COR-L47 (cell line): ENCODE results near the gene OAT.

Experiments
- DNase-seq: peaks from one replicate; lab custom pipeline; 2025; lab: John Stamatoyannopoulos, UW

Gene OAT

DNA sequence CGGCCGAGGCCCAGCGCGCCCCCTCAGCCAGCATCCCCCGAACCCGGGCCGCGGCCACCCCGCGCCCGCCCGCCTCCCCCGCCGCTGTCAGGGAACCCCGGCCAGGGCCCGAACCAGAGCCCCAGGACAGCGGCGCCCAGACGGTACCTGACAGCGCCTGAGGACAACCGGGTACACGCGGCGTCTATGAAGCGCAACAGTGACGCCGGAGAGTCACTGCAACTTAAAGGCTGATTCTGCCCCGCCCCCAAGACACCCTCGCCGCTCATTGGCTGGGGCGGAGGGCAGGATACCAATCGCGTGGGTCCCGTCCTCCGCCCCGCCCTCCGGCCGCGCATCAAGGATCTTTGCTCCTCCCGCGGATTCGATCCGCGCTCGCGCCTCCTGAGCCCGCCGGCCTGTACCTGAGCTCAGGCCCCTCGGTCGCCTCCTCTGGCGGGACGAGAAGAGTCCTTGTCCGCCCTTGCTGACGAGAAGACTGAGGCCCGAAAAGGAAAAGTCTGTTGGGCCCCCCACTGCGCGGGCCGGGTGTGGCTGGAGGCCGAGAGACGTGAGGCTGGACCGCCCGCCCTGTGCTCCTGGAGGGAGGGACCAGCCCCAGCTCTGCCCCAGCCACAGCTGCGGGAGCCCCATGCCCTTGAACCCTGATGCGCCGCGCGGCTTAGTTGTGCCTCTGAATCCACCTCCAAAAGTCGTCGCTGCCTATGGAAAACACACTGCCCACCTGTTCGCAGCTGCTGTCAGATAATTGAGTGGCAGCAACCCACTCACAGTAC lies at the start of gene OAT:
Gene OAT (minus strand): TSS at position 198 of the 776 bp plus-strand sequence. CDS start 6,752 bp downstream, outside the sequence.
- DNase-seq: peak; percentile 84

DNA sequence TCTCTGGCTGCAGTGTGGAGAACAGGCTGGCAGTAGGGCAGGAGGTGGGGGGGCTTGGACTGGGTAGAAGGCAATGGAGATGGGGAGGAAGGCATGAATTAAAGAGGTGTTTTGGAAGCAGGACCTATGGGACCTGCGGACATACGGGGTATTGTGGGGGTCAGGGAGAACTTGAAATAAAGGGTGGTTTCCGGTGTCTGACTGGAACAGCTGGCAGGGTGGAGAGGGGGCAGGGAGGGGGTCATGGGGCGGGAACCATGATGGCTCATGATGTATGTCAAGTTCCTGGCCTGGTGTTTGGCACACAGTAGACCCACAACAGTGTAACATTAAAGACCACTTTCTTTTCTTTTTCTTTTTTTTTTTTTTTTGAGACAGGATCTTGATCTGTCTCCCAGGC lies 48.4 kb upstream of the OAT start:
- DNase-seq: no peak

DNA sequence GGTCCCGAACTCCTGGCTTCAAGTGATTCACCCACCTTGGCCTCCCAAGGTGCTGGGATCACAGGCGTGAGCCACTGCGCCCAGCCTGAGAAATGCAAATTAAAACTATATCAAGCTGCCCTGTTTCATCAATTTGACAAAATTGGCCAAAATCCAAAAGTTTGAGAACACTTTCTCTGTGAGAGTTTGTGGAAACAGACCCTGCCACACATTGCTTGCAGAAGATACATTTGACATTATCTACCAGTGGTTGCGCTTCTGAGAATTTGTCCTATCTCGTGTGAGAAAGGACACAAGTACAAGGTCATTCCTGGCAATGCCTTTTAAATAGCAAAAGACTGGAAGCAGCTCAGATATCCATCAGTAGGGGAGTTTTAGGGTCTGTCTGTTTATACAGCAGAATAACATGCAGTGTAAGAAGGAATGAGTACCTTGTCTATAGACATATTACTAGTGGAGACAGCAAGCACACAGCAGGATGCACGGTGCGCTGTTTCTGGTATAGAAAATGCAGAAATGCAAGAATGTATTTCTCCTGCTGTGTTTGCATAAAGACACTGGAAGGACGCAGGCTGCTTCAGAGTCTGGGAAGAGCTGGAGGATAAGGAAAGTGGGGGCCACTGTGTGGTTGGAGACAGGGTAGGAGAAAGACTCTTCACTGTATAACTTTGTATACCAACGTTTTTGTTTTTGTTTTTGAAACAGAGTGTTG lies 47.2 kb upstream of the OAT start:
- no peak for DNase-seq

DNA sequence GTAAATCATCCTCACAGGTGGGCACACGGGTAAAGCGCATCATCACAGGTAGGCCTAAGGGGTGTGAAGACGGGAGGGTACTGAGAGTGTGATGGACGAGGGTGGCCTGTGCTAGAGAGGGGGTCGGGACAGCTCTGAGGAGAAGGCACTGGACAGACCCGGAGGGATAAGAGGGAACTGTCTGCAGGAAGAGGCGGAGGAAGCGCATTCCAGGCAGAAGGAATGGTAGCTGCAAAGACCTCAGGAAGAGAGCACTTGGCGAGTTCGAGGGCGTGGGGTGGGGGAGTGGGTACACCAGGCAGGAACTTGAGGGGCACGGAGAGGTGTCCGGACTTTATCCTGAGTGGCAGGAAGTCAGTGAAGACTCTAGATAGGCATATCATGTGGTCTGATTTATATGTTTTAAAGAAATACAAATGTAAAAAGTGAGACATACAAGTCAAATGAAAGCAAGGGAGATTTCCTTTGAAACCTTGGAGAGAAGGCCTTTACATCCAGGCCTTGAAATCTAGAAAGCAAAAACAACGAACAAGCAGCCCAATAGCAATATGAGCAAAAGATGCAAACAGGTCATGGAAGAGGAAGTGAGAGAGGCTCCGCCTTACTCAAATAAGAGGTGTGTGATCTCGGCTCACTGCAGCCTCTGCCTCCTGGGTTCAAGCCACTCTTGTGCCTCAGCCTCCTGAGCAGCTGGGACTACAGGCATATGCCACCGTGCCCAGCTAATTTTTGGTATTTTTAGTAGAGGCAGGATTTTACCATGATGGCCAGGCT lies 46.5 kb upstream of the OAT start:
- DNase-seq: no peak

DNA sequence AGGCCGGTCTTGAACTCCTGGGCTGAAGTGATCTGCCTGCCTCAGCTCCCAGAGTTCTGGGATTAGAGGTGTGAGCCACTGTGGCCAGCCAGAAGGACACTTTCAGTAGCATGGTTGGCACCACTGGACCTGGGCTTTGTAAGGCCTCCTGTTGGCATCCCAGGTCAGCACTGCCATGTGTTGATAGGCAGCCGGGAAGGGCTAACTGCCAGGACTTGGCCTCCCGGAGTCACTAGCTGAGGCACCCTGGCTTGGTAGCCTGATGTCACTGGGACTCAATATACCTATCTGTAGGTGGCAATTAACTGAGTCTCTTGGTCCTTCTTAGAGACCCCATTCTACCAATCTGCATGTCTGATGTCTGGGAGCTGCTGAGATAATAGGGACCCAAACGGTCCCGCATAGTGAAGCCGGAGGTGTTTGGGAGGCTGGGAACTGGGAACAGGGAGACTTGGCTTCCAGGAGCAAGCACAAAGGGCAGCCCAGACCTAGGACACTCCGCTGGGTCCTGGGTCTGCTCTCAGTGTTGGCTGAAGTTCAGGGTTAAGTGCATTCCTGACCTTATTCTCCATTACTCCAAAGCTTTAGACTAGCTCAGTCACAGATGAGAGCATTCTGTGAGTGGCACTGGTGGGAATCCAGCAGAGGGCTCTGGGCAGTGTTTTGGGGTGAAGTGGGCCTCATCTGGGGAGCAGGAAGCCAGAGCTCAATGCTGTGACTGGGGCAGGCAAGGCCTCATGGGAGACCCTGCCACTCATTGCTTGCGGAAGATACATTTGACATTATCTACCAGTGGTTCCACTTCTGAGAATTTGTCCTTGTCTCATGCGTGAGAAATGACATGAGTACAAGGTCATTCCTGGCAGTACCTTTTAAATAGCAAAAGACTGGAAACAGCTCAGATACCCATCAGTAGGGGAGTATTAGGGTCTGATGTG lies 45.6 kb upstream of the OAT start:
- no peak for DNase-seq

DNA sequence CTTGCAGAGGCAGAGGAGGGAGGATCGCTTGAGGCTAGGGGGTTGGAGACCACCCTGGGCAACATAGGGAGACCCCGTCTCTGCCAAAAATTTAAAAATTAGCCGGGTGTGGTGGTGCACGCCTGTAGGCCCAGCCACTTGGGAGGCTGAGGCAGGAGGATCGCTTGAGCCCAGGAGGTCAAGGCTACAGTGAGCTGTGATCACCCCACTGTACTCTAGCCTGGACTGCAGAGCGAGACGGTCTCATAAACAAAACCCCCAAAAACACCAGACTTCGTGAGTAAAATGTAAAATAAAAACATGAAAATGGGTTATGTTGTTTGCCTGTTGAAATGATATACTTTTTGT lies 43.6 kb upstream of the OAT start:
- no peak for DNase-seq

DNA sequence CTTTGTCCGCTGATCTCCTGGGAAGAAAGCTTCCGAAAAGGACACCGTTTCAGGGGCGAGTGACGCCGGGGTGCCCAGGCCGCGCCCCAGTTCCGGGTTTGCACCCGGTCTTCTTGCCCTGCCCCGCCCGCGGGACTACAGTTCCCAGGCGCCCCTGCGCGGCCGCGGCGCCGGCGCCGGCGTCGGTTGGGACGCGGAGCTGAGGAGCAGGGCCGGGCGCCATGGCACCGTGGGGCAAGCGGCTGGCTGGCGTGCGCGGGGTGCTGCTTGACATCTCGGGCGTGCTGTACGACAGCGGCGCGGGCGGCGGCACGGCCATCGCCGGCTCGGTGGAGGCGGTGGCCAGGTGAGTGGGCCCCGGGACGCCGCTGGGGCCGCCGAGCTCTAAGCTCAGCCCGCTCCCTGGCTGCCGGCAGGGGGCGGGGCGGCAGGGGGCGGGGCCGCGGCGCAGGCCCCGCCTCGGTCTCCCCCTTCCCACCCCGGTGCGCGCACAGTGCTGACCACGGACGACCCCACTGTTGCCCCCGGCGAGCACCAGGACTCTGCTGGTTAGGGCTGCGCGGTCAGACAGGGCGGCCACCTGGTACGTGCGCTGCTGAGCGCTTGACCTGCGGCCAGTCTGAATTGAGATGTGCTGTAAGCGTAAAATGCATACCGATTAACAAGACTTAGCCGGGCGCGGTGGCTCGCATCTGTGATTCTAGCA lies 43.1 kb upstream of the OAT start, which contains the start of gene LHPP:
Gene LHPP (plus strand): TSS at position 182 of the 706 bp plus-strand sequence. CDS start 40 bp downstream, at position 222.
- DNase-seq: peak; percentile 38

DNA sequence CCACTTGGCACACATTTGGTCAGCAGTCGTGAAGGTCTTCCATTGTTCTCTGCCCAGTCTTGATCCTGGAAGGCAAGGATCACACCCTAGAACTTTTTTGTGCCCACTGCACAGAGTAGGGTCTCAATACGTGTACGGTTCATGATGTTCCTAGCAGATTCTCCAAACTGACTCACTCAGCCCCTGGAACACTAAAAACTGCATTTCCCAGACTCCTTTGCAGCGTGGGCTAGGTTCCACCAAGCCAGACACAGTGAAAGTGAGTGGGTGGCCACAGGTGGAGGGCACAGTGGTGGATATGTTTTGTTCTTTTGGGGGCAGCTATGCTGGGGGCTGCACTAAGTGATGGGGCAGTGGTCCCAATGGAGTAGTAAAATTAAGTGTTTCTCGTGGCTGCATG lies 41.4 kb upstream of the OAT start:
- DNase-seq: no peak

DNA sequence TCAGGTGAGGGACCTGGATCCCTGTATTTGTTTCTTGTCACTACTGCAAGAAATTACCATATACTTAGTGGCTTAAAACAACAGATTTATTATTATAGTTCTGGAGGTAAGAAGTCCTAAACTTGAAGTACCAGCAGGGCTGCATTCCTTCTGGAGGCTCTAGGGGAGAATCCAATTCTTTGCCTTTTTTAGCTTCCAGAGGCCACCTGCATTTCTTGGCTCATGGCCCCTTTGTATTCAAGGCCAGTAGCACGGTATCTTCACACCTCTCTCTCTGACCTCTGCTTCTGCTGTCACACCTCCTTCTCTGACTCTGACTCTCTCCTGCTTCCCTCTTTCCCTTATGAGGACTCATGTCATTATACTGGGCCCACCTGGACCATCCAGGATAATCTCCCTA lies 40.7 kb upstream of the OAT start:
- DNase-seq: no peak

DNA sequence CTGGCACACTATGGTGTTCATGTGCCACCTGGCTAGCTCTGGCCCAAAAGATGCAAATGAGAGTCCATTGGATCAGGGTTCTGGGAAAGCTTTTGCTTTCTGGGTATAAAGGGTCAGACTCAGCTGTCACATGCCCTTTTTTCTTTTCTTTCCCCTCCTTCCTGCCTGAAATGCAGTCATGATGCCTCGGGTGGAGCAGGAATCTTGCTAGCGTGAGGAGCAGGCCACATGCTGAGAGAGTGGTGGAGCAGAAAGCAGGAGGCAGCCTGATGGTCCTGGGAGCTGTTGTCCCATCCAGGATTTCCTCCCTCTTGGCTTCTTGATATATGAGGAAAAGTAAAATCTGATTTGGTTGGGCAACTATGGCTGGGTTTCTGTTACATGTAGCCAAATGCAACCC lies 40.2 kb upstream of the OAT start:
- DNase-seq: no peak

DNA sequence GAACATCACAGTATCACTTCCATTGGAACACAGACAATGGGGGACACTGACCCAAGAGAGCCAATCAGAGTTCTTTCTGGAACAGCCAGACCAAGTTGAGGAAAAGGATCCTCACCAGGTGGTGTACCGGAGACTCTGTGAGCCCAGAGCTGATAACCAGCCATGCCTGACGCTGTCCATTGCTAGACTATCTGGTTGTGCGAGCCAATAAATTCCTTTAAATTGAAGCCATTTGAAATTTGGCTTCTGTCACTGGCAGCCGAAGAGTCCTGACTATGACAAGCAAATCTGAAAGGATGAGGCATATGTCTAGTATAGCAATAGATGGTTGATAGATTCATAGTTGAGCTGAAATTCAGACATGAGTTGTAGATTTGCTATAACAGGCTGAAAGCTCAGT lies 39.8 kb upstream of the OAT start:
- DNase-seq: no peak

DNA sequence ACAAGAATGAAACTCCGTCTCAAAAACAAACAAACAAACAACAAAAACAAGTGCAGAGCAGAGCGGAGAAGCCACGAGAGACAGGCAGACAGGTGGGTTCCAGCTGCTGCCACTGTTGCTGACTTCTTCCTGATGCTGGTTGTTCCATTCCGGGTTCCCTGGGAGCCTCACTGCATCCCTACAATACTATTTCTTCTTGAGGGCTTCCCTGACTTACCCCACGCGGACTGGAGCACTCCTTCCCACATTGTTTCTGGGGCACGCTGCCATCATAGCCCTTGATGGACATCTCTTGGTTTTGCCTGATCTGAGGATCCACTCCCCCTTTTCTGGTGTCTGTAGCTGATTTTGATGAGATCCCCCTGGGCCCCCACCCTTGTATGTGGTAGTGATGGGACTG lies 36.7 kb upstream of the OAT start:
- DNase-seq: no peak

DNA sequence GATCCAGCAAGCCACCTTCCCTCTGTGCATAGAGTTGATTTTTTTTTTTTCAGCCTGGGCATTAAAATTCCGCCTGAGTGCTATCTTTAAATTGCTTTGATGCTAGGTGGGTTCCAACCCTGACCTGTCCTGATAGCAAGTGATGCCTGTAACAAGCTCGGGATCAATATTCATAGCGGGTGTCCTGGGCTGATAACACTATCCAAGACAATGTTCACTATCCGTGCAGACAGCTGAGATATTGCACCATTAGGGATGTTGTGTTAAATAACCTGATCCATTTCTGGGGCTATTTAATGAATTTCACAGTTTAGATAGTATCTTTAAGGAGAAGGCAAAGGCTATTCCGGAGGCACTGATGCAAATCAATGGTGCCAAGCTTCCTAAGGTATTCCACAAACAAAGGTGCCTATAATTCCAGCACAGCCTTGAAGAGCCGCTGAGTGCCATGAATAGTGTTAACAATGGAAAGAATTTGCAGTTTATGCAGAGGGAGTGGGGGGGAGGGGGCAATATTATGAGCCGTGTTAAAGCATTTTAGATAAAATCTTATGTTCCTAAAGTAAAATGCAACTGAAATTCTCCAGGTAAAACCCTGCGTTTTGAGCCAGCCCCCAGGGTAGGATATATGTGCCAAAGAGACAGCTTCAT lies 35.4 kb upstream of the OAT start:
- DNase-seq: no peak

DNA sequence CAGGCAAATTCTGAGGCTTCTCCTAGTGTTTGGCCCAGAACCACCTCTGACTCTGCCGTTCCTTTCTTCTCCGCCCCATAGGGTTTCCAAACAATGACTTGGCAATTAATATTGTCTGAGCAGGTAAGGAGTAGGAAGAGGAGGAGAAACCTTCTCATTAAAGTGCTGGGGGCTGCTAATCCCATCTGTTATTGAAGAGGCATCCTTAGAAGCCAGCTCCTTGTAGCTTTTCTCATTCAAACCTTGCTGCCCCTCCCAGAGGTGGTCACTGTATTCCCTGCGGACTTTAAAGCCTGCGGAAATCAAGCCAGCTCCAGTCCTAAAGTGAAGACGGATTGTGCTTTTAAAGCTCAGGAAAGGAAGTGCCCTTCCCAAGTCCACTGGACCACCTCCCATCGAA lies 32.6 kb upstream of the OAT start:
- no peak for DNase-seq

DNA sequence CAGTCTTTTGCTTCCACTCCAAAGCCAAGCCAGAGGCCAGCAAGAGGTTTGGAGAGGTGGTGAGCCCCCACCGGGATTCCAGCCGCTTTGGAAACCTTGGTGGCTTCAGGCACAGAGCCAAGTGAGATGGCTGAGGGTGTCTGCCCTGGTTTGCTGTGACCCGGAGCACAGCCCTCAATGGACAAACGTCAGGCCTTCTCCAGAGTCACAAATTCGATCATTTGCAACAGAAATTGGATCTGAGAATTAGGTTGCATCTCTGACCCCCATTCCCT lies 32.0 kb upstream of the OAT start:
- no peak for DNase-seq

DNA sequence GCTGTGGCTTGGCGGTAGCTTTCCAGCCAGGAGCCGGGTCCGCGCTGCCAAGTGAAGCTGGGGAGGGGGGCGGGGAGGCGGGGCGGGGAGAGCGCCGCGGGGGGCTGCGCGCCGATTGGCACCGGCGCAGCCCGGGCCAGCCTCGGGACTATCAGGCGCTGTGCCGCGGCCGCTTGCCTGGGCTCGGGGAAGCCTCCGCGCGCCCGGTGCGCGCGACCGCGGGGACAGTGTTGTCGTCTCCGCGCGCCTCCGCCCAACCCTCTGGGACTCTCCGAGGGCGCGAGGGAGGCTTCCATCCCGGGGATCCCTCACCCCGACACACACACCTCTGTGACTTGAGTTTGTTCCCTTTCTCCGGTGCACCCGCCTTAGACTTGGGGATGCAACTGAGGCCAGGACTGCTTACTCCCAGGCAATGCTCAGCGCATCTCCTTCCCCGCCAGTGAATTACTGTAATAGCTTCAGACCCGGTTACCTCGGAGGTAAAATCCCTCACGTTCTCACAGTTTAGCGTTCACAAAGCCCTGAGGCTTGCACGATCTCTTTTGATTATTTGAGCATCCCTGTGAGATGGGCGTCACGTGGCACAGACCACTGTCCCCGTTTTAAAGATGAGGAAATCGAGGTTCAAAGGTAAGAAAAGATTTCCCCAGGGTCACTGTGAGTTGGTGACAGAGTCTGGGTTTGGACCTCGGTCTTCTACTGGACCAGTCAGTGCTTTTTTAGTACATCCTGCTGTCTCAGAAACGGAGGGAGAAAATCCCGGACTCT lies 31.5 kb upstream of the OAT start, which contains the start of gene NKX1-2:
Gene NKX1-2 (minus strand): TSS at position 24 of the 771 bp plus-strand sequence. CDS start 92 bp downstream, outside the sequence.
- peak; percentile 59 for DNase-seq

DNA sequence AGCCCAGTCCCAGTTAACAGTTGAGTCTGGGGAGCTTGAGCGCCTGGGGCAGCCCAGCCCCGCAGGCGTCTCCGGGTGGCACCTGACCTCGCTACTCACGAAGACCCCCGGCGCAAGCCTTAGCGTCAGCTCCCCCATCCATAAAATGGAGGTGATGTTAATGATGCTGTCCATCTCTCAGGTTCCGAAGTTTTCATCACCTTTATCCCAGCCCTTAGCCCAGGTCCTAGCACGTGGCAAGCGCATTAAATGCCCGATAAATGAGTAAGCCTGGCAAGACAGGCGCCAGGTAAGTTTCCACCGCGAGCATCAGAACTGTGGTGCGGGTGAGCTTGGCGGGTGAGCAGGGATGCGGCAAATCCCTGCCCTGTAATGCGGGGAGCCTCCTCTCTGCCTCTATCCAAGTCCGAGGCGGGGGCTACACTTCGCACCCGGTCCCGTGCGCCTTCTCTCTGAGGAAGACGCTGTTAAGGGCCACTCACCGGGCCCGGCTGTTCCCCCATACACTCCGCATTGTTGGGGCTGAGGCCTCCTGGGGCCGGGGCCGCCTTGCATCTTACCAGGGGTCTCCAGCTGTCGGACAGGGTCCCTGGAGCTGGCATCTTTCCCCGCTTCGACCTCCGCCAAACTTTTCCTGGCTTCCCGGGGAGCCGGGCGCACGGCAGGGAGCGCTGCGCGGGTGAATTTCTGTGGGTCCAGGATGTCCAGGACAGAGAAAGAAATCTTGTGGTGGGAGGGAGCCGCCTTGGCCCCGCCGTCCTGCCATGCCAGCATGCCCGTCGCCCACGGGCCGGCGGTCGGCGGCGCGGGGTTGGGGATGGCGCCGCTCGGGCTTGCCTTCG lies 30.7 kb upstream of the OAT start:
- DNase-seq: no peak

DNA sequence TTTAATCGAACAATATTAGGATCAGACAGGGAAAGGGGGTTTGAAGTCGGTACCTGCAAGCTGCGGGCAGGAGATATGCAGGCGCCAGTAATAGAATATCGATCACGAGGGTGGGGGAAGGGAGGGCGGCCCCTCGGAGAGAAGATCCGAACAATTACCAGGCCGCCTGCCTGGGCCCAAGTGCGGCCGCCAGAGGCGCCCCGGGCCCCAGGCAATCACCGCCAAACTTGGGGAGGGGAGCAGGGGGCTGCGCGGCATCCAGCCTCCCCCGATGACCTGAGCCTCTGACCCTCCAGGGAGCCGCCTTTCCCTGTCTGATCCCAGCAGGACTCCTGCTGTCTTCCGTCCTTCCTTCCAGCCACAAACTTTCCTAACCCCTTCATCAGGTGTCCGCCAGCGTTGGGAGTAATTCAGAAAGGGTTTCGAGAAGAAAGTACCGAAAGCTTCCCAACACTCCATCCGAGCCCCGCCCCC lies 30.0 kb upstream of the OAT start:
- no peak for DNase-seq
